HG03575 (cell line): Measurements from ENCODE around the gene PEX13.
"Not testable (repeated sequence)": the region's sequence is repeated elsewhere in the genome, so short reads cannot be mapped to it uniquely, and the experiment has no call there.

Experiments
- ATAC-seq: cut with Tn5 transposase; IDR thresholded peaks from one replicate; pipeline ENCODE4 v1.9.1; 2021; ENCODE audit not compliant: unreplicated experiment, insufficient number of reproducible peaks, low FRiP score; ENCODE audit errors: extremely low read depth

The PEX13 gene, protein sequence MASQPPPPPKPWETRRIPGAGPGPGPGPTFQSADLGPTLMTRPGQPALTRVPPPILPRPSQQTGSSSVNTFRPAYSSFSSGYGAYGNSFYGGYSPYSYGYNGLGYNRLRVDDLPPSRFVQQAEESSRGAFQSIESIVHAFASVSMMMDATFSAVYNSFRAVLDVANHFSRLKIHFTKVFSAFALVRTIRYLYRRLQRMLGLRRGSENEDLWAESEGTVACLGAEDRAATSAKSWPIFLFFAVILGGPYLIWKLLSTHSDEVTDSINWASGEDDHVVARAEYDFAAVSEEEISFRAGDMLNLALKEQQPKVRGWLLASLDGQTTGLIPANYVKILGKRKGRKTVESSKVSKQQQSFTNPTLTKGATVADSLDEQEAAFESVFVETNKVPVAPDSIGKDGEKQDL

DNA sequence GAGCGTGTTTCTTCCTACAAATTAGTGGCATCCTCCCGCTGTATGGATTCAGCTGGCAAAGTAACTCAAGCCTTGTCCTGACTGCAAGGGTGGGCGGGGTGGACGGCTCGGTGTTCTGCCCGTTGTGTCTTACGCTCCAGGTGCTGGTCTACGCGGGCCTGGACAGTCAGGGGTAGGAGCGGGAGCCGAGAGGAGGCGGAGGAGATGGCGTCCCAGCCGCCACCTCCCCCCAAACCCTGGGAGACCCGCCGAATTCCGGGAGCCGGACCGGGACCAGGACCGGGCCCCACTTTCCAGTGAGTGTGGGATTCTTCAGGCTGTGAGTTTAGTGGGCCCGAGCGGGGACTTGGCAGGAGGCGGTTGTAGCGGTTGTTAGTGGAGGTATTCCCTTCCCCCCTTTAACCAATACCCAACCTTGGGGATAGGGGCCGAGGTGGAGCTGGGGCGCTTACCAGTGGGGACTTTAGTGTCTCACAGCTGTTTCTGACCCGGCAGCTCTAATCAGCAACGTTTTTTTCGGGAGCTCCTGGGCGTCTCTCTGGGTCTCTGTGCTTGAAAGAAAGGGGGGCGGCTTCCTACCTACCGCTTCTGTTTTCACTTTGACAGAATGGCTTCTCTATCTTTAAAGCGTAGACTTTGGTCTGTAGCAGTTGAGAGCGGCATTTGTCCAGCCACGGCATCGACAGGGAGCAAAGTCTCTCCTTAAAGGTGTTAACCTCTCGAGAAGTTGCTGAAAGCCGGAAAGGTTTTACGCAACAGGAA, at the start of gene PEX13, which contains the start of gene PUS10:
TSS of gene PEX13 (plus strand) at position 165 of the 762 bp plus-strand sequence. CDS start at position 205, 40 bp downstream.
TSS of gene PUS10 (minus strand) at position 700 of the 762 bp plus-strand sequence. CDS start 6,365 bp downstream, outside the sequence.
- ATAC-seq = peak; percentile 38

DNA sequence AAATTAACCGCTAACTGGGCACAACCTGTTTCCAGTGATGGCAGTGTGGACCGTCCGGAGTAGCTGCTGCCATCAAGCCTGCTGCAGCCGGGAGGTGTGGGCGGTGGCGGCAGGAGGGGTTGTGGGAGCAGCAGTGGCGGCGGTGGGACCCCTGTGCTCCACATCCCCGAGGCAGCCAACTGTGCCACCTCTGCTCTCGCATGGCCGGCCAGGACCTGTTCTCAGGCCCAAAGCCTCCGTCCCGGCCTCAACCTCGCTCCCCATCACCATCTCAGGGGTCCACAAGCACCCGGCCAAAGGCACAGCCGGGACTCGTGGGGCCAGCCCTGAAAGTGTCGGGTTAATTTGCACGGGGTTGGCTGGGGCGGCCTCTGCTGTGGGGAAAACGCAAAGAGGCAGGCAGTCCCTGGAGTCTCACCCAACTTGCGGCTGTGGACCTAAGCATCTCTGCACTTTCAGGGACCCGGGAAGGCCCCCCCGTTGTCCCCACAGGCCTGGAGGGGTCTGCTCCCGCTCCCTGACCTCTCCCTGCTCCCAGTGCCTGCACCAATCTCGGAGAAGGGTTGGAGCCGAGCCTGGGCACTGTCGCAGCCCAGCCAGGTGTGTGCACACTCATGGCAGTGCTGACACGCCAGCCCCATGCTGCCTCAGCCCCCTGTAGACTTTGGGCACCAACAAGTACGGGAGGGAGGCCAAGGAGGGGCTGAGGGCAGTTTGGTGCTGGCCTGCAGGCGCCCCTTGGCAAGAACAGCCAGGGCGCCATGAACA, 44.4 kb upstream of the PEX13 start:
- ATAC-seq = no peak

DNA sequence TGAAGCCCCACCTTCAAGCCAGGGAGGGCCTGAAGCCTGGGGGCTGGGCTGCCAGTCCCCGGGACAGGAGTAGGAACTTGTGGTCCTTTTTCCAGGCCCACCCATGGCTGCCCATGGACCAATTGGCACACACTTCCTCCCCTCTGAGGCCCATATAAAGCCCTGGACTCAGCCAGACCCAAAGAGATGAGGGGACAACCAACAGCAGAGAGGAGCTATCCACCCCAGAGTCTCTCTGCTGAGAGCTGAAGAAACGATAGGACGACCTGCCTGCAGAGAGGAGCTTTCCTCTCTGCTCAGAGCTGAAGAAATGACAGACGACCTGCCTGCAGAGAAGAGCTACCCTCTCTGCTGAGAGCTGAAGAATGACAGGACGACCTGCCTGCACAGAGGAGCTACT, 43.8 kb upstream of the PEX13 start:
- no peak for ATAC-seq

DNA sequence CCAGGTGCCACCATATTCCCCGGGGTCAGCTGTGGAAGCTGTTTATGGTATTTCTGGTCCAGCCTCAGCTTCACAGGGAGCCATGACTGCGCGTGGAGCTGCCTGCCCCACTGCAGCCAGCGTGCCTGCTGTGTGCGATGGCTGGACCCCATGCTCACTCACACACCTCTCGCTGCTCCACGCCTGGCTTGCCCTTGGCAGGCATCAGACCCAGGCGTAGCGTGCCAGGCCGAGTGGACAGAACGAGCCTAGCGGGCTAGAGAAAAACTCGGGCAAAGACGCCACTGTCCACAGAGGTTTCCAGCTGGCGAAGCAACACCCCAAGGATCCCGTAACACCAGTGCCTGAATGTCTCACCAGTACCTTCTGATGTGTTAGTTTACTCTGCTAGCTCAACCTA, 42.9 kb upstream of the PEX13 start:
- ATAC-seq = no peak

DNA sequence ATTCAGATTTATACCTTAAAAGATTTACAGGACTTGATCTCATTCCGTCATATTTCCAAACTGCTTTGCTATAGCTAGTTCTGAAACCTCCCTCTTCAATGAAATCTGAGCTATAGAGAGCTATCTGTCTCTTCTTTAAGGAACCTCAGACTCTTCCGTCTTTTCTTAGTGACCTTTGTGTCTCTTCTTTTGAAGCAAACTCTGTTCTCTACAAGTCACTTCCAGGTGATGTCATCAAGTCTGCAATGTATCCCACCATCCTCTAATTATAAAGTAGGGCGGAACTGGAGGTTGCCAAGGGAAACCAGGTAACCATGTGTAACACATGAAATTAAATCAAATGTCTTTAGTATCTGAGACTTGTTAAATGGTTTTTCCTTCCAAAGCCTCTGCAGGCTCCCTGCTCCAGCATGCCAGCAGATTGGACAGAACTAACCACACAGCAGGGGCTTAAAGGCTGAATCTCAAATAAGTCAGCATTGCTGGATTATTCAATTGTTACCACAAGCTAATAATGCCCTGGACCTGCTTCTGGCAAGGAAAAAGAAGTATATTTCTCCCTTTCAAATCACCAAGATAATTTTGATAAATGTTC, 41.2 kb upstream of the PEX13 start:
- no peak for ATAC-seq

DNA sequence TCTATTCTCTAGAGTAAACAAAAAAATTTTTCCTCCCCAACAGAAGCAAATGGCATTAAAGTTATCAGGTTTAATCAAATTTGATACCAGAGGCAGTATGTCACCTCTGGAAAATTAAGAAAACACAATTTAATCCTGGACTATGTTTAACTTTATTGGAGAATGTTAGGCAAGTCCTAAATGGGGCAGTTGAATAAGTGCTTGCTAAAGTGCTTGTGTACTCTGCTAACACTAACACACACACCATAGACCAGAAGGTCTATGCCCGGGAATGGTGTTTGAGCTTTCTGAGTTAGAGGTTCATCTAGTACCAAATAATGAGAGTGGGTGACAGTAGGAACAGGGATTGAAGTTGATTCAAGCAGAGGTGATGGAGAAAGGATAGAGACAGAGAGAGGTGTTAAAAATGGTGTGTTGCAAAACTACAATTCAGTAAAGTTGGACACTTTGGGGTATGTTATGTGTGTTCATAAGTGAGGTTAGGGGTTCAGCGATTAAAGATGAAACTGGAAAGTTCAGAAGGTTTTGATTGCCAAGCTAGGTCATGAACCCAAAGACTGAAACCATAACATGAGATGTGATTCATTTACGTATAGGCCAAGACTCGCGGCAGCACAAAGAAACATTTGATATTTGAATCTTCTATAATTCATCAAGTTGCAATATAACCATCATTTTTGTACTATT, 40.5 kb upstream of the PEX13 start:
- no peak for ATAC-seq

DNA sequence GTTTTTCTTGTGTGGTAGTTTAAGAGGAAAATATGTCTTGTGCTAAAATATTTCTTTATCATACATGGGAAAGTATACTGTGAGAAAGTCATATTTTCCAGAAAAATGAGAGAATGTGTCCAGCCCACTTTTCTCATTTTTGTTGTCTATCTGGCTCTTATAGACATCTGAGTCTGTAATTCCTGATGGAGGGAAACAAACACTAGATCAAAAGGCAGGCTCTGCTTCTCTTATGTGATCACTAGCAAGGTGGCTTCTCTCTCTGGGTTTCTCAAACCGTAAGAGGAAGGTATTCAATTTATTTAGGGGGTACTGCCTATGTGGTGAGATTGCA, 40.0 kb upstream of the PEX13 start:
- no peak for ATAC-seq

DNA sequence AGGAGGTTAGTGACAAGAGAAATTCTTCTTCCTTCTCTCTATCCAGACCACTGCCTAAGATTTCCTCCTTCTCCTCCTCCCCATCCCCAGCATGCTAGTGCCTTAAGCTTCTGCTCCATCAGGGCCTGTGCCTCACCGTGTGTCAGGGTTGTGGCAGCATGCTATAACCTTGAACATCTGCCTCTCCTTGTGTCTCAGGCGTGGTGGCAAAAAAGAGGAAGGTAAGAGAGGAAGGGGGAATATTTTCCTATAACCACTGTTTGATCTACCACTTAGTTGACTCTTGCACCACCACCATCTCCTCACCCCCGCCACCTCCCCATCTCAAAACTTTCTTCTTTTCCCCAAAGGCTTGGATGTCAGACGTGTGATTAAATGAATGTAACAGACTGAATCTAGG, 38.3 kb upstream of the PEX13 start:
- ATAC-seq = no peak

DNA sequence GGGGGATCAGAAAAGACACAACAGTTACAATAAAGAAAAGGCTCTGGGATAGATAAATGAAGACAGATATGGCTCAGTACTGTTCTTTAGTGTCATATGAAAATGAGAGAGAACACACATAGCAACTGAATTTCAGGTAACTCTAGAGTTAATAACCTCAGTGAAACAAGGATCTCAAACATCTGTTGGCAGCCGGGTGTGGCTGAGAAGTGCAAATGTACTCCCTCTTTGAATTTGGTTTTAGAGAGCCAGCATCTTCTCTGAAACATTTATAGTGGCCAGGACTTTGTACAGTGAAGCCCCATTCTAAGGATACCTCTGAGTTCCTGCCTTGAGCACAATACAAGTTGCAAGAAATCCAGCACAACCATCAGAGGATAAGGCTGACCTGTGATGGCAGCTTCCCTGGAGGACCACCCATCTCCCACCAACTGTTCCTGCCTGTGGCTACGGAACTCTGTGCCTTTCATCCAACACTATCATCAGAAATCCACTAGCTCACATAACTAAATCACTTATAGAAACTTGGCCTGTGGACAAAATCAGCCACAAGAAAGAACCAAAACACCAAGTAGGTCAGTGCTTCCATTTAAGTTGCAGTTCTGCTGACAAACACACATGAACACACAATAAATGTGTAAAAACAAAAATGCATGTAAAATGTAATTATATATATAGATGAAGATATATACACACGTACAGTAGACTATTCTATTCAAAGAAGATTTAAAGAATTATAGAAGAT, 37.3 kb upstream of the PEX13 start:
- ATAC-seq = no peak

DNA sequence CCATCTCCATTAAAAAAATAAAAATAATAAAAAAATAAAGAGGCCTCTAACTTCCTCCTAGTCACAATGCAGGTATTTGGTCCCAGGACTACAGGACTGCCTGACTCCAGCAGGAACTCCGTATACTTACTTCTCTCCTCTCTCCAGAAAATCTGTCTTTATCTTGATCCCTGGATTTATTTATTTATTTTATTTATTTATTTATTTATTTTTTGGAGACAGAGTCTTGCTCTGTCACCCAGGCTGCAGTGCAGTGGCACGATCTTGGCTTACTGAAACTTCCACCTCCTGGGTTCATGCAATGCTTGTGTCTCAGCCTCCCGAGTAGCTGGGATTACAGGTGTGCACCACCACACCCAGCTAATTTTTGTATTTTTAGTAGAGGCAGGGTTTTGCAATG, 35.5 kb upstream of the PEX13 start:
- ATAC-seq = not testable (repeated sequence)

DNA sequence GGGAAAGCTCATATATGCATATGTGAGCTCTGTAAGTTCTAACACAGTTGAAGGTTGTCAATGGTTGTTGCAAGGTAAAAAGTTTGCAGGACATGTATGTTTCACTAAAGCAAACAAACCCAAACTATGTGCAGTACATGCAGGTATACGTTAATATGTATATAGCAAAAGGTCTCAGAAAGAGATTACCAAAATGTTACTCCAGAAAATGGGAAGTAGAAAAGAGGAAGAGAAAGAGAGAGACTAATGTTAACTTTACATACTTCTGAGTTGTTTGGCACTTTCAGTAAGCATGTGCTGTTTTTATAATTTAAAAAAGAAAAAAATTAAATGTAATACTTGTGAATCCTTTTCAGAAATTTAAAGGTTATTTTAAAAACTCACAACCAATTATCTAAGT, 32.8 kb upstream of the PEX13 start:
- ATAC-seq = peak; percentile 40

DNA sequence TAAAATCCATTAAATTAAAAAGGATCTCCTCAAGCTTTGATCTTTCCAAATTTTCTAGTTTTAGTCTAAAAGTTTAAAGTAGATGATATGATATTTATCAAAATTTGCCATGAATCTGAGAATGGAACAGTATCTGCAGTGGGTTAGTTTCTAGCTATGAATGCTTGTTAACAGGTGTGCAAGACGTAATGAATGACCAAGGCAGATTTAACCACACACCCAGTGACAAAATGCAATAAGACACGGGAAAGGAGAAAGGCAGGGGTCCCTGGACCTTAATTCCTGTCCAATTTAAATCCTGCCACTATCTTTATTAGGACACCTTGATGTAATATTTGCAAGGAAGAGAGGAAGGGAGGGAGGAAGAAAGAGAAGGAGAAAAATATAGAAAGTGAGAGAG, 30.5 kb upstream of the PEX13 start:
- ATAC-seq = no peak

DNA sequence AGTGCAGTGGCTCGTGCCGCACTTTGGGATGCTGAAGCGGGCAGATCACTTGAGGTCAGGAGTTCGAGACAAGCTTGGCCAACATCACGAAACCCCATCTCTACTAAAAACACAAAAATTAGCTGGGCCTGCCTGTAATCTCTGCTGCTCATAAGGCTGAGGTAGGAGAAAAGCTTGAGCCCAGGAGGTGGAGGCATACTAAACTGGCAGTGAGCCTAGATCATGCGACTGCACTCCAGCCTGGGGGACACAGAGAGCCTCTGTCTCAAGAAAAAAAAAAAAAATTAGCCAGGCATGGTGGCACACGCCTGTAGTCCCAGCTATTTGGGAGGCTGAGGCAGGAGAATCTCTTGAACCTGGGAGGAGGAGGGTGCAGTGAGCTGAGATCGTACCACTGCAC, 29.9 kb upstream of the PEX13 start:
- not testable (repeated sequence) for ATAC-seq

DNA sequence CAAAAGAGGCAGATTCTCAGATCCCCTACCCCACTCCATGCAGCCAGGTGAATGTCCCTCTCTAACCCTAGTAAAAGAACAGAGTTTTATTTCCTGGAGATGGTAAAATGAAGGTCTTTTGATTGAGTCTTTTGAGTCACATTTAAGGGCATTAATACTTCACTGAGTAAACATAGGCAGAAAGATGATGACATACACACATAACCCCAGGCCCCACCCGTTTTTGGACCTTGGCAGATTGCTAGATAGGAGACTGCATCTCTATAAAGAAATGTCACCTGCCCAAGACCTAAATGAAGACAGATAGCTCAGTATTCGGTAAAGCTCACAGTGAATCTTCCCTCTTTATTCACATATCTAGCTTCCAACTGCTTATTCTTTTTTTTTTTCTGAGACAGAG, 28.3 kb upstream of the PEX13 start:
- no peak for ATAC-seq

DNA sequence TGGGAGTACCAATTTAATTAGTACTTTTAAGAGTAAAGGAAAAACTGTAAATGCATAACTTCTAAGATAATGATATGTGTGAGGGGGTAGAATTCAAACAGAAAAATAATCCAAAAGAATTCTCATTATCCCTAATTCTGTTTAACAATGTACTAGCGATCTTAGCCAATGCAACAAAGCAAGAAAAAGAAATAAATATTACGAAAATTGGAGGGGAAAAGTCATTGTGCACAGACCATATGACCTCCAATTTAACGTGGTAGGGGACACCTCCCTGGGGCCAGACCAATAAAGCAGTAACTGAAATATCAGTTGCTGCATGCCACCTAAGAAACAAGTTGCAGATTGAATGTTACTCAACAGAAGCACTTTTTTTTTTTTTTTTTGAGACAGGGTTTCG, 25.9 kb upstream of the PEX13 start:
- no peak for ATAC-seq

DNA sequence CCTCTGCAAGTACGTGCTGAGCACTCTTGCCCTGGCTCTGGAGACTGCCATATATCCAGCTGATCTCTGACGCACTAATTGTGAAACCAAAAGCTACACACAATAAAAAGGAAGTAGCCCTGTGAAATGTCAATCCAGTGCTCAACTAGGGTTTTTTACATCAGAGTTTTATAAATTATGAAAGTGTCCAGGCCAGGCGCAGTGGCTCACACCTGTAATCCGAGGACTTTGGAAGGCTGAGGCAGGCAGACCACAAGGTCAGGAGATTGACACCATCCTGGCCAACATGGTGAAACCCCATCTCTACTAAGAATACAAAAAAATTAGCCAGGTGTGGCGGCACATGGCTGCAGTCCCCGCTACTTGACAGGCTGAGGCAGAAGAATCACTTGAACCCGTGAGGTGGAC, 24.5 kb upstream of the PEX13 start:
- peak; percentile 91 for ATAC-seq

DNA sequence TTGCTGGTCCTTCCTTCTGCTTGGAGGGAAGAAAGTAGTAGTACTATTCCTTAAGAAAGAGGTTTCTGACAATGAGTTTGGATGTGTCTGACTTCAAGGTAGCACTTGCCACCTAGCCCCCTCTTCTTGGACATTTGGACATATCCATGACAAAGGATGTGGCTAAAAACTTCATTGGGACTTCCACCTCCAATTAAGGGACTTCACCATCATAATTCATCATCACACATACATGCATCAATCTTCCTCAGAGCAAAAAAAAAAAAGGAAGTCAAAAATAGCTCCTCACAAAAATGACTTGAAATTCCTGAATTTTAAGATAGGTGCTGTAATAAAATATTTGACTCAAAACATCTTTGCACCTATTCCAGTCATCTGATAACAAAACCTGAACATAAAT, 23.4 kb upstream of the PEX13 start:
- ATAC-seq = no peak
